NCI-H345 (cell line): ENCODE results near the gene PPP1R14C.
A peak's percentile ranks its signal among the peaks of the same experiment; 100 is the strongest.

Source experiments
- DNase-seq: peaks from one replicate; lab custom pipeline; 2025; lab: John Stamatoyannopoulos, UW

The PPP1R14C gene

GRCh38 chr6:150296890-150297289 lies 154.0 kb downstream of the PPP1R14C start:
- no peak for DNase-seq

GRCh38 chr6:150297327-150298029 lies 154.6 kb downstream of the PPP1R14C start:
- DNase-seq, result peak; percentile 9

- no peak for DNase-seq
Observed at GRCh38 chr6:150298030-150298380, 155.2 kb downstream of the PPP1R14C start.

- DNase-seq, result no peak
Observed at GRCh38 chr6:150298676-150299075, 155.8 kb downstream of the PPP1R14C start.
